GM12891 (cell line): ENCODE results near the gene XXYLT1.

ENCODE experiments used
- POLR2A ChIP-seq: IDR thresholded peaks from 2 replicates; pipeline ENCODE4 v1.6.1; 2011; ENCODE audit warnings: low read depth, low read length, control low read depth
- POLR2AphosphoS5 ChIP-seq: IDR thresholded peaks from 2 replicates; pipeline ENCODE4 v1.6.1; 2011; ENCODE audit warnings: low read depth, low read length, control low read depth

DNA sequence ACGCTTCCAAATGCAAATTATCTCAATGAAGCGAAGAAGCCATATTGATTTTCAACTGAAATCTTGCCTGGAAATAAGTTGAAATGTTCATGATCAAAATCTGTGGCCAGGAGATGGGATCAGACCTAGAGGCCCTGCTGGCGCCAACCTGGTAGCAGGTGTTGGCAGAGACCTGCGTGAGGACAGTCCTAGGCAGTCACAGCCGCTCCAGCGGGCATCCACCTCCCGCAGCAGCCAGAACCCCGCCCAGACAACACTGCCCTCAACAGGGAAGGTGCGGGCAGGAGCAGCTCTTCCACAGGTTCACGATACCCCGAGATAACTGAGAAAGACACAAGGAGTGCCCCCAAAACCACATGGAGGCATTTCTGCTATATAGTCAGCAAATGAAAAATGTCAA, 145.3 kb downstream of the XXYLT1 start:
- no peak for TF ChIP-seq POLR2A
- no peak for TF ChIP-seq POLR2AphosphoS5
